Anterior cingulate cortex (tissue), 58 donors: Measurements from ENCODE around the gene DPEP2NB.
"Not testable (repeated sequence)": the region's sequence is repeated elsewhere in the genome, so short reads cannot be mapped to it uniquely, and the experiment has no call there.

Experiments
- DNase-seq, 58 donors: peaks; one replicate each; lab custom pipeline; 2025; lab: John Stamatoyannopoulos, UW

The DPEP2NB gene

DNA sequence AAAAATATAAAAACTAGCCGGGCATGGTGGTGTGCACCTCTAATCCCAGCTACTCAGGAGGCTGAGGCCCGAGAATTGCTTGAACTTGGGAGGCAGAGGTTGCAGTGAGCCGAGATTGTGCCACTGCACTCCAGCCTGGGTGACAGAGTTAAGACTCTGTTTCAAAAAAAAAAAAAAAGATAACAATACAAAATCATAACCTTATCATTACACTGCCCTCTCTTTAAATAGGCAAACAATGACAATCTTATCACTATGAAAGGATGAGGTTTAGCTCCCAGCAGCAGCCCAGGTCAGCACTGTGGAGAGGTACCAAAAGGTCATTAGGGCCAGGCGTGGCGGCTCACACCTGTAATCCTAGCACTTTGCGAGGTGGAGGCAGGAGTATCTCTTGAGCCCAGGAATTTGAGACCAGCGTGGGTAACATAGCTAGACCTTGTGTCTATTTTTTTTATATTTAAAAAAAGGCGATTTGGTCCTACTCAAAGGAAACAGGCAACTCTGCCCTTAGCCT is 3.5 kb upstream of the DPEP2NB start:
- DNase-seq: no peak

DNA sequence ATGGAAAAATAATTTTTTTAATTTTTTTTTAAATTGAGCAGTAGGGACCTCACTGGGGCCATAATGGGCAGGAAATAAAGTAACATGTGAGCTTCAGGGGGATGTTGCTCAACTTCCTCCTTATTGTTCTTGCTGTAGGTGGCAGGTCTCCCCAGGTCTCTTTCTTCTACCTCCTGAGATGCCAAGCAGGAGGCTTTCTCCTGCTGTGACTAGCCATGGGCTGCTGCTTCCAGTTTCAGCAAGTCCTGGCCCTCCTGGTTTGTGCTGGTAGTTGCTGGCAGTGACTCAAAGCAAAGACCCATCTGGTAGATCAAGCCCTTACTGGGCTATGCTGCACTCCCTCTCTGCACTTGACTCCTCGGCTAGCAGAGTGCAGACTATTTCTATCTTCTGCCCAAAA is 2.3 kb downstream of the DPEP2NB start:
- no peak for DNase-seq

DNA sequence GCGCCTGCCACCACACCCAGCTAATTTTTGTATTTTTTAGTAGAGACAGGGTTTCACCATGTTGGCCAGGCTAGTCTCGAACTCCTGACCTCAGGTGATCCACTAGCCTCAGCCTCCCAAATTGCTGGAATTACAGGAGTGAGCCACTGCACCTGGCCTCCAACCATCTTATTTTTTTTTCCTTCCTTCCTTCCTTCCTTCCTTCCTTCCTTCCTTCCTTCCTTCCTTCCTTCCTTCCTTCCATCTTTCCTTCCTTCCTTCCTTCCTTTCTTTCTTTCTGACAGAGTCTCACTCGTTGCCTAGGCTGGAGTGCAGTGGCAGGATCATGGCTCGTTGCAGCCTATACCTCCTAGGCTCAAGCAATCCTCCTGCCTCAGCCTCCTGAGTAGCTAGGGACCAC is 5.8 kb downstream of the DPEP2NB start:
- not testable (repeated sequence) for DNase-seq

DNA sequence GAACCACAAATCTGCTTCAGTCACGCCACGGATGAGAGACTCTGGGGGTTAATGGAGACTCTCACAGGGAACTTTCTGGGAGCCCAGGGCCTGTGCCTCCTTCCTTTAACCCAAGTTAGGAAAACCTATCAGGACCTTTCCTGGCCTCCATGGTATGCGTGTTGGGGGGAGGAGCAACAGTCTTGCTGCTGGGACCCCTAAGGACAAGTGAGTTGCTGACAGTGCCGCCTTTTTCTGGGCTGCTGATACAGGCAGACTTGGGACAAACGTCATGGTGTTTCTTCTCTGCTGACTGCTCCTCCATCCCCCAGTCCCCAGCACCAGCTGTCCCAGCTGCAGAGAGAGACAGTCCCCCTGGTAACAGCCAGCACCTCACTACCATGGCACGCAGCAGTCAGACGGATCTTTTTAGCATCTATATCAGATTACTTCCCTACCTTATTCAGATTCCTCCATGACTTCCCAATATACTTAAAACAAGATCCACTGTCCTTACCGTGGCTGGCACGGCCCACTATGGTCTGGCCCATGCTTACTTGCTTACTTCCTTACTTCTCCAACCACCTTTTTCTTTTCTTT is 6.5 kb downstream of the DPEP2NB start:
- no peak for DNase-seq

DNA sequence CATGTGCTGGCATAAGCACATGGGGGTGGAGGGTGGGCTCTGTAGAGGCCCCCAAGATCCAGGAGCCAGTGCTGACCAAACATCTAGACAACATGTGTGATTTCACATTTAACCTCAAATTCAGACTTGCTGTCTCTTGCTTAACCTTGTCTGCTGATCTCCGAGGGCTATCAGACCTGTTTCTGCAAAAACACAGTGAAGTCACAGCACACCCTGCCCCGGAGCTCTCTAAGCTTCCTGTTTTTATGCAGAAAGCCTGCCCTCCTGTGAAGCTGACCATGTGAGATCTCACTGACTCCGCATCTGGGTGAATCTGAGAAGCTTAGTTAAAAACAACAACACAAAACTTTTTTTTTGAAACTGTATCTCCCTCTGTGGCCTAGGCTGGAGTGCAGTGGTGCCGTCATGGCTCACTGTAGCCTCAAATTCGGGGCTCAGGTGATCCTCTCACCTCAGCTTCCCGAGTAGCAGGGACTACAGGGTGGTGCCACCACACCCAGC is 9.9 kb downstream of the DPEP2NB start:
- DNase-seq: peak in 9 of 58 donors; percentile 2 to 45 (median 8)

DNA sequence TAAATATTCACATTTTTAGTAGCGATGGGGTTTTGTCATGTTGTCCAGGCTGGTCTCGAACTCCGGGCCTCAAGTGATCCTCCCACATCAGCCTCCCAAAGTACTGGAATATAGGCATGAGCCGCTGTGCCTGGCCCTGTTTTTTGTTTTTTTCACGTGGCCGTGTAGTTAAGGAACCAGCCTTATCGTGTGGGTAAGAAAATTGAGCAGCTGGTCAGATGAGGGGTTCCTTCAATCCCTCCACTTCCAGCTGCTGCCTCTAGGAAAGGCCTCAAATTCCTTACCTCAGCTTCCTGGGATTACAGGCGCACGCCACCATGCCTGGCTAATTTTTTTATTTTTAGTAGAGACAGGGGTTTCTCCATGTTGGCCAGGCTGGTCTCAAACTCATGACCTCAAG is 10.5 kb downstream of the DPEP2NB start:
- DNase-seq: no peak

DNA sequence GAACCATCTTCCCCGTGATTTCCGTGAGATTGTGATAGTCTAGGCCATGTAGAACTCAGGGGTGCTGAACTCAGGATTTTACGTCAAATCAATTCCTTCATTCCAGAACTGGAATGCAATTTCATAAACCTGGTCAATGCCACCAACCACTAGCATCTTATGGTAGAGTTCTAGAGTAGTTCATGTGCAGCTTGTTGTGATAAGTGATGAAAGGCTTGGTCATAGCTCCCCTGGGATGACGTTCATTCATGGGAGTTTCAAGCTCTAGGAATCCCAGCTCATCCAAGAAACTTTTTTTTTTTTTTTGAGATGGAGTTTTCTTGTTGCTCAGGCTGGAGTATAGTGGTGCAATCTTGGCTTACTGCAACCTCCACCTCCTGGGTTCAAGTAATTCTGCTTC is 12.7 kb downstream of the DPEP2NB start:
- DNase-seq: no peak

DNA sequence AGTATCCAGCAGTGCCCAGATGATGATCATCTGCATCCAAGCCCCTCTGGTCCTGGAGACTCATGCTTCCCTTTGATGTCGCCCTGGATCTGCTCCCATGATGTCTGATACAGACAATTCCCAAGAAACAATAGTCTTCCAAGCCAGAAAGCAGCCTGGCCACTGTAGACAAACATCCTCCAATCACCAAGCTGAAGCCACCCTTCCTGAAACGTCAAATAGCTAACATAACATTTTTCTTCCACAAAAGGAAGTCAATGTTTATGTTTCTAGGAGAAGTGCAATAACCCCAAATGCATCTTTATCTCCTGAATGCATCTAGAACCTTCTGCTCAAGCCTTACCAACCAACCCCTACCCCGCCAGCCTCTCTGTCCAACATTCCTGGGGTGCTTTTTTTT is 15.3 kb downstream of the DPEP2NB start:
- no peak for DNase-seq

DNA sequence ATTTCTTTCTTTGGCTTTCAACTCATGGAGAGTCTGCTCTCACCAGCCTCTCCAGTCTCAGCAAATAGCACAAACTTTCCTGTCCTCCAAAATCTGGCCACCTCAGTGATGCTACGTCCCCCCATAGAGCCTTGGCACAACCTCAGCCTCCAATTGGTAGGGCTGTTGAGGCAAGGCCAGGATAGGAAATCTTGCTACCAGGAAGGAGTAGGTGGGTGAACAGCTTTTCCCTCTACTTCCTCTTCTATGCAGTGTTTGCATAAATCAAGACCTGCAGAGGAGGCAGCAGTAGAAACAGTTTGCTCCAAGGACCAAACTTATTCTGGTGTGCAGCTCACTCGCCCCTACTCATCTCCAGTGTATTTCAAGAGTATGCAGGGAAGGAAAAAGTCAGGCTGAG is 15.7 kb downstream of the DPEP2NB start:
- DNase-seq: no peak

DNA sequence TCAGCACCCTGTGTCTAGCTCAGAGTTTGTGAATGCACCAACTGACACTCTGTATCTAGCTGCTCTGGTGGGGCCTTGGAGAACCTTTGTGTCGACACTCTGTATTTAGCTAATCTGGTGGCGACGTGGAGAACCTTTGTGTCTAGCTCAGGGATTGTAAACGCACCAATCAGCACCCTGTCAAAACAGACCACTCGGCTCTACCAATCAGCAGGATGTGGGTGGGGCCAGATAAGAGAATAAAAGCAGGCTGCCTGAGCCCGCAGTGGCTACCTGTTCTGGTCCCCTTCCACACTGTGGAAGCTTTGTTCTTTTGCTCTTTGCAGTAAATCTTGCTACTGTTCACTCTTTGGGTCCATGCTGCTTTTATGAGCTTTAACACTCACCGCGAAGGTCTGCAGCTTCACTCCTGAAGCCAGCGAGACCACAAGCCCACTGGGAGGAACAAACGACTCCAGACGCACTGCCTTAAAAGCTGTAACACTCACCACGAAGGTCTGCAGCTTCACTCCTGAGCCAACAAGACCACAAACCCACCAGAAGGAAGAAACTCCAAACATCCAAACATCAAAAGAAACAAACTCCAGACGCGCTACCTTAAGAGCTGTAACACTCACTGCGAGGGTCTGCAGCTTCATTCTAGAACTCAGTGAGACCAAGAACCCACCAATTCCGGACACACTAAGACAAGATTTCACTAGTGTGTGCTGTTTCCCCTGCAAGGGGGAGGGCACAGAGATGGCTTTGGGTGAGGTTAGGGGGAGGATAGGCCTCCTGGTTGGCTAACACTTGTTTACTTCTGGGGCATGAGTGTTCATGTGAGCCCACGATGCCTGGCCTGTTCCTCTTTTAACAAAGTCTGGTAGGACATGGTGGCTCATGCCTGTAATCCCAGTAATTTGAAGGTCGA is 16.7 kb downstream of the DPEP2NB start, which contains the start of gene DPEP2:
Gene DPEP2, minus strand, starts transcription at position 706 of the 910 bp plus-strand sequence. CDS start 6,272 bp downstream, outside the sequence.
- peak in 6 of 58 donors; percentile 5 to 22 (median 10) for DNase-seq

DNA sequence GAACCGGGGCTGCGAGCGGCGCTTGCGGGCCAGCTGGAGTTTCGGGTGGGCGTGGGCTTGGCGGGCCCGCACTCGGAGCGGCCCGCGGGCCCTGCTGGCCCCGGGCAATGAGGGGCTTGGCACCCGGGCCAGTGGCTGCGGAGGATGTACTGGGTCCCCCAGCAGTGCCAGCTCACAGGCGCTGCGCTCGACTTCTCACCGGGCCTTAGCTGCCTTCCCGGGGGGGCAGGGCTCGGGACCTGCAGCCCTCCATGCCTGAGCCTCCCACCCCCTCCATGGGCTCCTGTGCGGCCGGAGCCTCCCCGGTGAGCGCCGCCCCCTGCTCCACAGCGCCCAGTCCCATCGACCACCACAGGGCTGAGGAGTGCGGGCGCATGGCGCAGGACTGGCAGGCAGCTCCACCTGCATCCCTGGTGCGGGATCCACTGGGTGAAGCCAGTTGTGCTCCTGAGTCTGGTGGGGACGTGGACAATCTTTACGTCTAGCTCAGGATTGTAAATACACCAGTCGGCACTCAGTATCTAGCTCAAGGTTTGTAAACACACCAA is 17.4 kb downstream of the DPEP2NB start:
- not testable (repeated sequence) for DNase-seq

DNA sequence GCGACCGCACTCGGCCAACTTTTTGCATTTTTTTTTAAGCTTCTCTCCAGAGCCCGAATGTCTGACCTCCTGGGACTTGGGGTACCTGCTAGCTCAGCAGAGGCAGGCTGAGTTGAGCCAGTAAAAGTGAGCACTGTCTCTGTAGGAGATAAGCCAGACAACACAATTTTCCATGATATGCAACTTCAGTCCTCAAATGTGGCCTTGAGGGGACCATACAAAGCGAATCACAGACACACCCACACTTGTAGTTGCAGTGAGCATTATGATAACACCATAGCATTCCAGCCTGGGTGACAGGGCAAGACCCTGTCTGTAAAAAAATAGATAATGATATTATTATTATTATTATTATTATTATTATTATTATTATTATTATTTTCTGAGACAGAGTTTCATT is 19.0 kb downstream of the DPEP2NB start:
- DNase-seq: no peak

DNA sequence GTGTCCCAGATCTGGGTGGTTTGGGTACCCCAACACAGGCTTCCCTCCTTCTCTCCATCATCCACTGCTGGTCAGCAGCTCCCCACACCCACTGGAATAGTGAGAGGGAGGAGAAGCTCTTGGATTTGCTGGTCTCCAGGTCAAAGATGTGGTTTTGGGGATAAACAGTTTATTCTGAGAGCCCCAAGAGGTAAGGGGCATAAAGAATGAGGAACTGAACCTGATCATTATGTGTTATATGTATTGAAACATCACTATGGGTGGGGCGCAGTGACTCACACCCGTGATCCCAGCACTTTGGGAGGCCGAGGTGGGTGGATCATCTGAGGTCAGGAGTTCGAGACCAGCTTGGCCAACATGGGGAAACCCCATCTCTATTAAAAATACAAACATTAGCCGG is 20.3 kb downstream of the DPEP2NB start:
- no peak for DNase-seq

DNA sequence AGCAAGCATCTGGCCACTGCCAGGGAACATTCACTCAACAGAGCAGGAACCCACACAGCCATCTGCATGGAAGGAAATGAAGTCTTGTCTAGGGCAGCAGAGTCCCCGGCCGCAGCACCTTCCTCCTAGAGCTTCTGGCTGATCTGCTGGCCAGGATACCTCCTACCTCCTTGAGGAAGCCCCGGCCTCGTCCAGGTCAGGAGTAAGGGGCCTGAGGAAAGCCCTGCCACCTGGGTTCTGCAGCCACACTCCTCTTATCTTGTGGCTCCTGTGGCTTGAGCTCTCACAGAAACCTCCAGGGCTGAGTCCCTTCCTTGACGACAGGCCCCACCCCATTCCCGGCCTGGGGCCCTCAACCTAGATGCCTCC is 21.7 kb downstream of the DPEP2NB start:
- not testable (repeated sequence) for DNase-seq

DNA sequence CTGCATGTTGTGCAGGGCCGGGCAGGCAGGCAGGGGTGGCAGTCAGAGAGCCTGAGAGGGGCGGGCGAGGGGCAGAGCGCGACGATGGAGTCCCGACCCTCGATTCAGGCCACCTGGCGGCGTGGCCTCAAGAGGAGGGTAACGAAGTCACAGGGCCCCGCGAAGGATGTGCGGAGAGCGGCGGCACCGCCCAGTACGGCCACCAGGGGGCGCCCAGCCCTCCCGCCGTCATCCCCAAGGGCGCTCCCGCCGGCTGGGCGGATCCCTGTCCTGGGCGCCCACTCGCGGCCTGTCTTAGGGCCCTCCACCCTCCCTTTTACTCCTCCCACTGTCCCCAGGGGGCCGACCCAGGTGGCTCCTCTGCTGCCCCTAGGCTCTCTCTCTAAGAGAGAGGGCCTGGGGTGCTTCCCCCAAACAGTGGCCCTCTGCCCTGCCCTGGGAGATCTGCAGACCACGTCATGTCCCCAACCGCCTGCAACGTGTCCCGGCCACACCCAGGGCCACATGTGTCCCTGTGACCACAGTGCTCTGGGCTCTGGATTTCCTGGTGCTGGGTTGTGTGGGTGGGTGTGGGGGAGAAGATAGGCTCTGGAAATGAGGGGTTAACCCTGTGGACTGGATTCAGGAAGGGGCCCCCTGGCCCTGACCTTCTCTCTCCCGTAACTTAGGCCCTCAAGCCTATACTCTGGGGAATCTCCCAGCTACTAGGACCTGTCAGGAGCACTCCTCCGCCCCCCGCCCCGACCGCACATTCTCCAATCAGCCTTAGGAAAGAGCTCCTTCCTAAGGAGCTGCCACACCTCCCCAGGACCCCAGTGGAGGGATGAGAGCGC is 22.3 kb downstream of the DPEP2NB start:
- DNase-seq: peak in 46 of 58 donors; percentile 7 to 72 (median 31)

DNA sequence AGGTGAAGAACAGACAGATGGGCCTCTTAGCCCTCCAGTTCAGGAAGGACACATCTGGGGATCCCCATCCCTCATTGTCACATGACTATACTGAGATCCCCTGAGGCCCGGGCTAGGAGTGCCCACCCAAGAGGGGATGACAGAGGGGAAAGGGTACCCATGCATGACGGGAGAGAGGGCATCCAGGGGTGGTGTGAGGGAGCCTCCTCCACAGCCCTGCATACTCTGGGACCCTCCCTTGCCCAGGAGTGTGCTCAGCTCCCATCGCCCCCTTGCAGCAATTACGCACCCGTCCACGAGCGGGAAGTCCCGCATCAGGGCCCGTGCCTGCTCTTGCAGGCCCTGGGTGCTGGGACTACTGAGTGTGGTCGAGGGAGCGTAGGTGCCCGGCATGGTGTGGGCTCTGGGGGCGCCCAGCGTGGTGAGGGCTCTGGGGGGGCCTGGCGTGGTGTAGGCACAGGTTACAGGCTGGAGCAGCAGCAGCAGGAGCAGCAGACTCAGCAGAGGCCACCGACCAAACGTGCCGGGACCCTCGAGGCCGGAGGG is 23.0 kb downstream of the DPEP2NB start:
- peak in 1 of 58 donors; percentile 27 for DNase-seq

DNA sequence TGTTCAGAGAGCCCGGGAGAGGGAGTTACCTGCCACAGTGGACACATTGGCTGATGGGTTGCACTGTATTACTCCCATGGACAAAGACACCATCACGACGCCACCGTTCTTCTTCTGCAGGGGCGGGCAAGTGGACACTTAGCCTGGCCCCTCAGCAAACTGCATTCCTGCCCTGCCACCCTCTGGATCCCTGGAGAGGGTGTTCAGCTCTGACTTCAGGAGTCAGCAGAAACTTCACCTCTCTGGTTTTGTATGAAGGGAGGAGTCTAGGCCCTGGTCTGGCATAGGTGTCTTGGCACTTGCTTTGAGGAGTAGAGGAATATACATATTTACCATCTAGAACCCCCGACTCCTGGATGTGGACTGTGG is 25.7 kb downstream of the DPEP2NB start:
- DNase-seq: no peak

DNA sequence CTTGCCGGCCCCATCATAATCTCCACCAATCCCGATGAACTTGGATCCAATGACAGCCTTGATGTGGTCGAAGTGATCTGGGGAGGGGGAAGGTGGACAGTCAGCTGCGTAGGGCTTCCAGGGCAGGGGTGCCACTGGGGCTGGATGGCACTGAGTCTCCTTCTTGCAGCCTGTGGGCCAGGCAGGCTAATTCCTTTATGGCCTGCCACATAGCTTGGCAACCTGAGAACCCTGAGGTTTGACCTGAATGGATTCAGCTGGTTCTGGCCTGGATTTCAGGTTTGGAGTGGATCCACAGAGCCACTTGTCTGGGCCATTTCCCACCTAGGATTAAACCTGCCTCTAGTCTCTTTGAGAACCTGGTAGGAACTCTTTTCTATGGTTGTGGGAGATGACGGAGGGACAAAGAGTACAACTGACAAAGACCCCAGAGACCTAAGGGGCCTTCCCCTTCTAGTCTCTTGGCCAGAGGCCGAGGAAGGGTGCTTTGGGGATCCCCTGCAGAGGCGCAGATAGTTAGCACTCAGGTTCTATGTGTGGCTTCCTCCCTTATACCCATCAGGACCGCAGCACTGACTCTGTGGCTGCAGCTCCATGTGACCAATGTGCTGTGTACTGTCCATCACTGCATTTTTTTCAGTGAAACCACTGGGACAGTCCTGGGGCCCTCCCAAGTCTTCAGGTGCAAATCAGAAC is 26.2 kb downstream of the DPEP2NB start:
- DNase-seq: peak in 1 of 58 donors; percentile 9

DNA sequence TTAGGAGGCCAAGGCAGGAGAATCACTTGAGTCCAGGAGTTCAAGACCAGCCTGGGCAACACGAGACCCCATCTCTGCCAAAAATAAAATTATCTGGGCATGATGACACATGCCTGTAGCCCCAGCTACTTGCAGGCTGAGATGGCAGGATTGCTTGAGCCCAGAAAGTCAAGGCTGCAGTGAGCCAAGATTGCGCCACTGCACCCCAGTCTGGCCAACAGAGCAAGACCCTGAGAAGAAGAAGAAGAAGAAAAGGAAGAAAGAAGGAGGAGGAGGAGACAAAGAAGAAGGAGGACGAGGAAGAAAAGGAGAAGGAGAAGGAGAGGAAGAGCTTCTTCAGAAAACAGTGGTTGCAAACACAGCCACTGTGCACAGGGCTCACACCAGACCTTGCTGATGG is 27.0 kb downstream of the DPEP2NB start:
- no peak for DNase-seq
